Measurements from ENCODE around the gene CHST3.

GRCh38 chr10:71973777-71974488 is 9.7 kb downstream of the CHST3 start:
- TF ChIP-seq POLR2A (IDR thresholded peaks at IDR 0.05; ENCODE audit: low read depth, low read length): no peak
- no peak for TF ChIP-seq POLR2AphosphoS5 (IDR thresholded peaks at IDR 0.05; ENCODE audit: low read depth, low read length)
- no peak for TF ChIP-seq SPI1 (IDR thresholded peaks at IDR 0.05; ENCODE audit: low read depth, low read length)
